Spinal cord (tissue), 10 donors: ENCODE data around the gene MPLKIP. TPM values are rescaled to one million over a fixed set of nuclear protein-coding genes. Genes with fewer than 3 reads are reported as not detected.
A peak's percentile ranks its signal among the peaks of the same experiment; 100 is the strongest.
"Not testable (repeated sequence)": the region's sequence is repeated elsewhere in the genome, so short reads cannot be mapped to it uniquely, and the experiment has no call there.

Experiments used
- DNase-seq, 6 donors: peaks; one replicate each; pipeline versions ENCODE4 v3.0.0 to v3.0.0-alpha.2; 2013 to 2015; ENCODE audit warnings: low spot score in 6 of 6, low read depth in 4 of 6
- H3K27ac ChIP-seq: one replicate; pipeline ENCODE4 v1.5.1; 2013; ENCODE audit warnings: low read depth, low read length, control low read depth
- H3K27me3 ChIP-seq: one replicate; pipeline ENCODE4 v1.6.1; 2013; ENCODE audit warnings: low read length; ENCODE audit not compliant: control insufficient read depth, insufficient read depth
- H3K36me3 ChIP-seq: one replicate; pipeline ENCODE4 v1.6.1; 2013; ENCODE audit warnings: low read length; ENCODE audit not compliant: control insufficient read depth, insufficient read depth
- H3K4me1 ChIP-seq: one replicate; pipeline ENCODE4 v1.6.1; 2013; ENCODE audit warnings: low read length; ENCODE audit not compliant: control insufficient read depth, insufficient read depth
- H3K4me3 ChIP-seq: one replicate; pipeline ENCODE4 v1.5.1; 2013; ENCODE audit warnings: low read depth, low read length, control low read depth
- H3K9me3 ChIP-seq: one replicate; pipeline ENCODE4 v1.6.1; 2013; ENCODE audit warnings: low read length; ENCODE audit not compliant: control insufficient read depth, insufficient read depth
- WGBS: methylation state at CpG from one replicate; pipeline ENCODE4 v1.1.5; 2013; ENCODE audit warnings: missing lambda C conversion rate; ENCODE audit not compliant: insufficient coverage; 5-methylcytosine and 5-hydroxymethylcytosine counted together
- long read RNA-seq, 4 donors: transcript quantifications; one replicate each; lab custom pipeline, GENCODE V29; 2026
- polyA plus RNA-seq, 2 donors: library from polyadenylated mRNA; unstranded; fragments of 120-200 nt; gene quantifications; one replicate each; pipeline ENCODE4 v1.2.1, GENCODE V29; 2013; ENCODE audit not compliant: insufficient read length in 2 of 2
- total RNA-seq, 2 donors: library from RNA; depleted of rRNA in 1 of 2; stranded (reverse); fragments of 120-200 nt in 1 of 2; fragments of >200 nt in 1 of 2; gene quantifications; one replicate each; pipeline versions ENCODE4 v1.2.3 to v1.2.4, GENCODE V29; 2013 to 2014
- donor health status: healthy.

MPLKIP gene
- 10 to 100 TPM; 11.2 to 14.9 TPM for total RNA-seq
- 10 to 100 TPM; 41.3 to 43.5 TPM for polyA plus RNA-seq
- long read RNA-seq, donor 1, full-length matches to known transcripts: 34 of 41 reads
- long read RNA-seq, donor 1, partial matches to known transcripts: 7 of 41 reads
- long read RNA-seq, donor 1, other reads (novel, unspliced or antisense): 0 of 41 reads
- long read RNA-seq, donor 2, full-length matches to known transcripts: 11 of 29 reads
- long read RNA-seq, donor 2, partial matches to known transcripts: 18 of 29 reads
- long read RNA-seq, donor 2, other reads (novel, unspliced or antisense): 0 of 29 reads
- long read RNA-seq, donor 3, full-length matches to known transcripts: 24 of 31 reads
- long read RNA-seq, donor 3, partial matches to known transcripts: 7 of 31 reads
- long read RNA-seq, donor 3, other reads (novel, unspliced or antisense): 0 of 31 reads
- long read RNA-seq, donor 4, full-length matches to known transcripts: 84 of 84 reads
- long read RNA-seq, donor 4, partial matches to known transcripts: 0 of 84 reads
- long read RNA-seq, donor 4, other reads (novel, unspliced or antisense): 0 of 84 reads

DNA sequence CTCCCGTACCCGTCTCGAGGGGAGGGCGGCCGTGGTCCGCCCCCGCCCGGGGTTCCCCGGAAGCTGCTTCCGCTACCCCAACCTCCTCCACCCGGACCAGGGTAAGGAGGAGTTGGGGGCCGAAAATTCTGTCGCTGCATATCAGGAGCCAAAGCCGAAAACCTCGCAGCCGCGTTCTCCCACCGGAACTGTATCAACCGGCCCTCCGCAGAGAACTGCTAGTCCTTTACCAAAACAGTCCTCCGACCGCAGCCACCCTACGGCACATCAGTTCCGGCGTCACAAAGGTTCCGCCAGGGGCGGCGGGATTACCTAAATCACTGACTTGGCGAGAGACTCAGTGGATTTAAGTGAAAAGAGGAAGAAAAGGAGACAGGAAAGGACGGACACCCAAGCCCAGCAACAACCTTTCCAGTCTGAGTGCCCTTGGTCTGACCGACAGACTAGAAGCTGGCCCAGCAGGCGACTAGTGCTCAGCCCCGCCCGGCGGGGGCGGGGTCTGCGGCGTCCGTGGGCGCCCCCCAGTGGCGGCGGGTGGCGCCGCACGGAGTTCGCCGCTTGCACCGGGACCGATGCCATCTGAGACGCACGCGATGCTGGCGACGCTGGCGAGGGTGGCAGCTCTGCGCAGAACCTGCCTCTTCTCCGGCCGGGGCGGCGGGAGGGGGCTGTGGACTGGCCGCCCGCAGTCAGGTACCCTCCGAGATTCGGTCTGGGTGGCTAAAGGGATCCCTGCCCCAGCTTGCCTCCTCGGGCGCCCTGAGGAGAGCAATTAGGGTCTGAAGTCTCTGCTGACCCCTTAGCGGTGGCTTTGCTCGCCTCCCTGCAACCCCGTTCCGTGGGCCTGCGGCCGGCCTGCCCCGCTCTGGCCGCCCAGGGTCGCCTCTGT lies at the start of gene MPLKIP, which contains the start of gene SUGCT:
Gene MPLKIP (minus strand): TSS at position 195 of the 889 bp plus-strand sequence. CDS start 55 bp downstream, at position 140.
Gene SUGCT (plus strand): TSS at position 578 of the 889 bp plus-strand sequence.
- Histone ChIP-seq H3K4me3 (peak within 1 kb of the TSS; percentile 83), H3K36me3 (peaks cover 4% of the 10 kb centered on the region), H3K9me3 (no peaks in the 10 kb centered on the region), H3K27me3 (no peaks in the 10 kb centered on the region), H3K27ac (peak within 1 kb of the TSS; percentile 99), H3K4me1 (peaks cover 14% of the 10 kb centered on the region)
- peak; percentile 79 to 97 (median 92) for DNase-seq
- under 1% methylated on average over 62 of the region's 75 CpGs for WGBS

DNA sequence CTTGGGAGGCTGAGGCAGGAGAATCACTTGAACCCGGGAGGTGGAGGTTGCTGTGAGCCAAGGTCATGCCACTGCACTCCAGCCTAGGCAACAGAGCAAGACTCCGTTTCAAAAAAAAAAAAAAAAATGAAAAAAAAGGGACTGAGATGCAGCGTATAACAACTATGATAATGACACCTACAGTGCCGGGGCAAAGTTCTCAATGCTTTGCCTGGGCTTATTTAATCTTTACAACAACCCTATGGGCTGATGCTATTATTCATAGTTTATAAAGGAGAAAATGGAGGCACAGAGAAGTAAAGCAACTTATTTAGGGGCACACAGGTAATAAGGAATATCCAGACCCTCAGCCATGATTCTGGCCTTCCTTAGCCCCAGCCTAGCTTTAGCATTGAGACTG lies 48.0 kb upstream of the MPLKIP start:
- WGBS: 100% methylated on average over 1 of the region's 4 CpGs
- Histone ChIP-seq H3K27me3 (no peaks in the 10 kb centered on the region), H3K27ac (no peak overlapping the region), H3K4me1 (no peaks in the 10 kb centered on the region), H3K4me3 (no peak overlapping the region), H3K36me3 (no peaks in the 10 kb centered on the region), H3K9me3 (no peaks in the 10 kb centered on the region)
- DNase-seq: no peak

DNA sequence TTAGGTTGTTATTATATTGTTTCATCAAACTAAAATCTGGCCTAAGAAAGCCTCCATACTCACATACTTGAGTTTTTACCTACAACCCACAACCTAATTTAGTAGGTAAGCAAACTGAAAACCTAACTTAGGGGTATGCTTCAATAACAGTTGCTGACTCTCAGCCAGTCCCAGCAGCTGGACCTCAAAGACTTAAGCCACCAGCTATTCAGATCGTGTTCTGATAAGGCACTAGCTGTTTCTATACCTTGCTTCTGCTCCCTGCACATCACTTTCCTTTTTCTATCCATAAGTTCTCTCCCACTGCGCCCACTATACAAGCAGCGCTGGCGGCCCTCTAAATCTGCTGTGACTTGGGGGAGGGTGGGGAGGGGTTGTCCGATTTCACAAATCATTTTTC lies 42.6 kb upstream of the MPLKIP start:
- Histone ChIP-seq H3K9me3 (no peaks in the 10 kb centered on the region), H3K4me3 (no peak overlapping the region), H3K36me3 (no peaks in the 10 kb centered on the region), H3K27ac (no peak overlapping the region), H3K27me3 (no peaks in the 10 kb centered on the region), H3K4me1 (no peaks in the 10 kb centered on the region)
- WGBS: no CpG with 5 or more reads among the region's 5 CpGs
- DNase-seq: no peak

DNA sequence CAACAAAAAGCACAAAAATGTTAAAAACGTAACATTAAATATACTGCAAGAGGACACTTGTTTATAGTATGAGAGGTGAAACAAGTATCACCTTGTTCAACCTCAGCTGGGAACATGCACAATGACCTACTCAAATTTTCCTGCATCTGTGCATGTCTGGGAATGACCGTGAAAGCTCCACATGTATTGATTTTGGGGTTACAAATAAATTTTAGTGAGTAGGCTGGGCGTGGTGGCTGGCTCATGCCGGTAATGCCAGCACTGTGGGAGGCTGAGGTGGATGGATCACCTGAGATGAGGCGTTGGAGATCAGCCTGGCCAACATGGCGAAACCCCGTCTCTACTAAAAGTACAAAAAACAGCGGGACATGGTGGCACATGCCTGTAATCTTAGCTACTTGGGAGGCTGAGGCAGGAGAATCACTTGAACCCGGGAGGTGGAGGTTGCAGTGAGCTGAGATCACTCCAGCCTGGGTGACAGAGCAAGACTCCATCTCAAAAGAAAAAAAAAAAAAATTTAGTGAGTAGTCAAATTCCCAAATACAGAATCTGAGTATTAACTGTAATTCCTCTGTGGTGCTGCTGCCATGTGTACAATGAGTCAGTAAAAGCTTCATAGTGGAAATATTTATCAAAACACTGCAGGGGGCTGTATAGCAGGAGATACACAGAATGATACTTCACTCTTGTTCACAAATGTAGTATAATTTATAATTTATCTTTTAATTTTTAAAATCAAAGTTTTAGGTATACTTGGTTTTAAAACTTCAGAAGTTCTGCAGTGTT lies 41.5 kb upstream of the MPLKIP start:
- H3K36me3 ChIP-seq: no peaks in the 10 kb centered on the region
- H3K27me3 ChIP-seq: no peaks in the 10 kb centered on the region
- no peaks in the 10 kb centered on the region for H3K4me1 ChIP-seq
- DNase-seq: no peak
- 92% methylated on average over 4 of the region's 9 CpGs for WGBS
- H3K4me3 ChIP-seq: no peak overlapping the region
- no peak overlapping the region for H3K27ac ChIP-seq
- H3K9me3 ChIP-seq: no peaks in the 10 kb centered on the region

DNA sequence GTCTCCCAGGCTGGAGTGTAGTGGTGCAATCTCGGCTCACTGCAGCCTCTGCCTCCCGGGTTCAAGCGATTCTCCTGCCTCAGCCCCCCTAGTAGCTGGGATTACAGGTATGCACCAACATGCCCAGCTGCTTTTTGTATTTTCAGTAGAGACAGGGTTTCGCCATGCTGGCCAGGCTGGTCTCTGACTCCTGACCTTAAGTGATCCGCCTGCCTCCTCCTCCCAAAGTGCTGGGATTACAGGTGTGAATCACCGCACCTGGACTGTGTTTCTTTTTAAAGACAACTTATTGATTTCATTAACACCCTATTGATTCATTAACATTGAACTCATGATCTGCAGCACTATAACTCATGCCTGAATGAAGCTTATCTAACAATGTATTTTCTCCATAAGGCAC lies 40.8 kb upstream of the MPLKIP start:
- H3K27me3 ChIP-seq, H3K36me3 ChIP-seq, H3K9me3 ChIP-seq, H3K4me3 ChIP-seq, H3K27ac ChIP-seq, DNase-seq, H3K4me1 ChIP-seq: not testable (repeated sequence)
- 91% methylated on average over 4 of the region's 6 CpGs for WGBS

DNA sequence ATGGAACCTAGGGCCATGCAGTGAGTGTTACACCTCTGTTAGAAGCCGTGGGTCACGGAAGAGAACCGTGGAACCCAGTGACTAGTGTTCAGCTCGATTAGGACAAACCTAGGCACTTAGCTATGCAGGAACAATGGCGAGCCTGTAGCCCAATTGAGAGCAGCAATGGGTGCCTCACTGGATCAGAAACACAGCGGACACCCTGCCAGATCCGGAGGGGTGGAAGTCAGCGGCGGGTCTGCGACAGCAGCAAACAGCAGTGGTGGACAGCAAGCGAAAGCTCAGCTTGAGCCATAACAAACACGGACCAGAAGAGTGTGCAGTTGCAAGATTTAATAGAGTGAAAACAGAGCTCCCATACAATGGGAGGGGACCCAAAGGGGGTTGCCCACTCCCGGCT lies 38.7 kb upstream of the MPLKIP start:
- 93% methylated on average over 9 of the region's 13 CpGs for WGBS
- H3K27me3 ChIP-seq, H3K4me1 ChIP-seq, DNase-seq, H3K27ac ChIP-seq, H3K4me3 ChIP-seq, H3K36me3 ChIP-seq, H3K9me3 ChIP-seq: not testable (repeated sequence)

DNA sequence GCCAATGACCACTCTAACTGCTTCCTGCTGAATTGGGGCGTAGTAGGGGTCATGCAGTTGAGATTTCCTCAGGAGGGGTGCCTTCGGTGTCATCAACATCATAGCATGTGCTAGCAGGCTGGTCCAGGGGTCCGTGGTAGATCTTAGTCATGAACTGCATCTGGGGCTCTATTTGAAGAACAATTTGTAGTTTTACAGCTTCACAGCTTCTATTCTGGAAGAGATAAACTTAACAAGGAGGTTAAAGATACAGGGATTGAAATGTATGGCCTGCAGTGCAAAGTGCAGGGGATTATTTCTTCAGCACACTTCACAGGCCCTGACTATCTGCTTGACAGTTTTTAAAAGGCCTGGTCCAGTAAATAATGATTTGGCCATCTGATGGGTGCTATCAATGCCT lies 33.8 kb upstream of the MPLKIP start:
- not testable (repeated sequence) for H3K4me3 ChIP-seq, H3K27me3 ChIP-seq, H3K36me3 ChIP-seq, H3K9me3 ChIP-seq, H3K27ac ChIP-seq, DNase-seq, H3K4me1 ChIP-seq
- 80% methylated on average over 1 of the region's 3 CpGs for WGBS

DNA sequence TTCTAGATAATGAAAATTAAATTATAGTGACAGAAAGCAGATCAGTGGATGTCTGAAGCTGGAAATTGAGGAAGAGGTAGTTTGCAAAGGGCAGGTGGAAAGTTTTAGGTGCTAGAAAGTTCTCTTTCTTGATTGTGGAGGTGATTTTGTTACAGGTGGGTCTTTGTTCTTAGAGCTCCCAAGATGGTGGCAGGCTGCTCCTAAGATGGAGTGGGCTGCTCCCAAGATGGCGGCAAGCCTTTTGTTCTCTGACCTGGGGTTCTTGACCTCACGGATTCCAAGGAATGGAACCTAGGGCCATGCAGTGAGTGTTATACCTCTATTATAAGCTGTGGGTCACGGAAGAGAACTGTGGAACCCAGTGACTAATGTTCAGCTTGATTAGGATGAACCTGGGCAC lies 32.9 kb upstream of the MPLKIP start:
- Histone ChIP-seq H3K27me3 (no peaks in the 10 kb centered on the region), H3K9me3 (no peaks in the 10 kb centered on the region), H3K27ac (no peak overlapping the region), H3K36me3 (no peaks in the 10 kb centered on the region), H3K4me3 (no peak overlapping the region), H3K4me1 (no peaks in the 10 kb centered on the region)
- WGBS: 88% methylated on average over 3 of the region's 3 CpGs
- no peak for DNase-seq

DNA sequence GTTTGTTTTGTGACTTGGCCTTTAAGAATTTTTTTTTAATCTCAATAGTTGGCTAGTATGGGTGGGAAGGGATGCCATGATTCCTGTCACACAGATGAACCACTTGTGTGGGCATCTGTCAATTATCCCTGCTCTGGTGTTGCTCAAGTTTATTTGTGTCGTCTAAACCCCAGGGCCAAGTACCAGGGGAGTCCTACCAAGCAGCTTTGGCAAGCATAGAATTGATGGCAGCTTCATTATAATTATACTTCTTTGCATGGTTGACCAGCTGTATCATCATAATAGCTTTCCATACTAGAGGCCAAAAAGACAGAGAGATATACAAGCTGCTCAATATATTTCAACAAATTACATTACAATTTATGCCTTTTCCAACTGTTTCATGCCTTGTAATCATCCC lies 30.8 kb upstream of the MPLKIP start:
- Histone ChIP-seq H3K27ac (no peak overlapping the region), H3K27me3 (no peaks in the 10 kb centered on the region), H3K4me1 (no peaks in the 10 kb centered on the region), H3K9me3 (no peaks in the 10 kb centered on the region), H3K4me3 (no peak overlapping the region), H3K36me3 (no peaks in the 10 kb centered on the region)
- WGBS: 60% methylated on average over 1 of the region's 1 CpG
- DNase-seq: peak in 4 of 6 donors; percentile 21 to 86 (median 36)
